Liver (tissue), 9 donors: ENCODE measurements around the gene LTB4R2. TPM values are rescaled to one million over a fixed set of nuclear protein-coding genes. Genes with fewer than 3 reads are reported as not detected.
A peak's percentile ranks its signal among the peaks of the same experiment; 100 is the strongest.

ENCODE experiments used
- DNase-seq: peaks from one replicate; pipeline ENCODE4 v3.0.0-alpha.2; 2017; ENCODE audit warnings: low spot score
- H3K27ac ChIP-seq, 2 donors: one replicate each; pipeline ENCODE4 v1.7.0; 2013; ENCODE audit warnings: inconsistent platforms in 2 of 2, low read length in 2 of 2, control low read depth in 1 of 2, low read depth in 1 of 2, mild to moderate bottlenecking in 1 of 2
- H3K27me3 ChIP-seq, 4 donors: one replicate each; pipeline versions ENCODE4 v1.6.1 to v1.7.0; 2013; ENCODE audit warnings: low read length in 3 of 4, inconsistent platforms in 1 of 4, mild to moderate bottlenecking in 1 of 4, moderate library complexity in 1 of 4; ENCODE audit not compliant: control insufficient read depth in 4 of 4, insufficient read depth in 4 of 4
- H3K36me3 ChIP-seq, 4 donors: one replicate each; pipeline versions ENCODE4 v1.6.1 to v1.7.0; 2013; ENCODE audit warnings: low read length in 3 of 4, mild to moderate bottlenecking in 3 of 4, low read depth in 1 of 4, moderate library complexity in 1 of 4; ENCODE audit not compliant: control insufficient read depth in 4 of 4, insufficient read depth in 3 of 4
- H3K4me1 ChIP-seq, 4 donors: one replicate each; pipeline versions ENCODE4 v1.6.1 to v1.7.0; 2013; ENCODE audit warnings: low read length in 3 of 4, mild to moderate bottlenecking in 3 of 4, moderate library complexity in 1 of 4; ENCODE audit not compliant: control insufficient read depth in 4 of 4, insufficient read depth in 4 of 4
- H3K4me3 ChIP-seq, 3 donors: one replicate each; pipeline versions ENCODE4 v1.6.1 to v1.7.0; 2013; ENCODE audit warnings: low read length in 3 of 3, control low read depth in 1 of 3, low read depth in 1 of 3, mild to moderate bottlenecking in 1 of 3
- H3K9ac ChIP-seq, 2 donors: one replicate each; pipeline ENCODE4 v1.7.0; 2013; ENCODE audit warnings: low read length in 2 of 2, mild to moderate bottlenecking in 2 of 2, moderate library complexity in 2 of 2, control low read depth in 1 of 2, low read depth in 1 of 2
- H3K9me3 ChIP-seq, 4 donors: one replicate each; pipeline versions ENCODE4 v1.6.1 to v1.7.0; 2013; ENCODE audit warnings: low read length in 3 of 4; ENCODE audit not compliant: control insufficient read depth in 4 of 4
- ATF3 ChIP-seq: IDR thresholded peaks from 2 replicates; pipeline ENCODE4 v1.6.1; 2016; ENCODE audit warnings: antibody characterized with exemption
- CTCF ChIP-seq: fragments of 150-350 bp; IDR thresholded peaks from 2 replicates; pipeline ENCODE4 v1.5.1; 2017; ENCODE audit warnings: improper control_type of control experiment, low read depth, low read length; ENCODE audit not compliant: missing input control
- EGR1 ChIP-seq, 2 donors: IDR thresholded peaks; 2 replicates each; pipeline ENCODE4 v1.6.1; 2016 to 2018; ENCODE audit warnings: antibody characterized with exemption in 2 of 2, low read depth in 2 of 2
- FOXA1 ChIP-seq: IDR thresholded peaks from 2 replicates; pipeline ENCODE4 v1.6.1; 2016; ENCODE audit warnings: antibody characterized with exemption
- FOXA2 ChIP-seq: IDR thresholded peaks from 2 replicates; pipeline ENCODE4 v1.6.1; 2016; ENCODE audit warnings: antibody characterized with exemption
- GABPA ChIP-seq, 2 donors: IDR thresholded peaks in 1 of 2; conservative IDR thresholded peaks in 1 of 2; 2 replicates each; pipeline ENCODE4 v1.6.1; 2016; ENCODE audit warnings: antibody characterized with exemption in 2 of 2, mild to moderate bottlenecking in 1 of 2, moderate library complexity in 1 of 2
- HNF4A ChIP-seq, 2 donors: conservative IDR thresholded peaks; 2 replicates each; pipeline ENCODE4 v1.6.1; 2016; ENCODE audit warnings: antibody characterized with exemption in 2 of 2, mild to moderate bottlenecking in 2 of 2
- HNF4G ChIP-seq: IDR thresholded peaks from 2 replicates; pipeline ENCODE4 v1.6.1; 2016; ENCODE audit warnings: antibody characterized with exemption
- JUND ChIP-seq, 2 donors: IDR thresholded peaks; 2 replicates each; pipeline ENCODE4 v1.6.1; 2016; ENCODE audit warnings: antibody characterized with exemption in 2 of 2
- MAX ChIP-seq: IDR thresholded peaks from 2 replicates; pipeline ENCODE4 v1.6.1; 2016; ENCODE audit warnings: antibody characterized with exemption
- NR2F2 ChIP-seq: IDR thresholded peaks from 2 replicates; pipeline ENCODE4 v1.6.1; 2016; ENCODE audit warnings: antibody characterized with exemption
- RAD21 ChIP-seq, 2 donors: IDR thresholded peaks; 2 replicates each; pipeline ENCODE4 v1.6.1; 2016; ENCODE audit warnings: antibody characterized with exemption in 2 of 2, mild to moderate bottlenecking in 2 of 2
- REST ChIP-seq: IDR thresholded peaks from 2 replicates; pipeline ENCODE4 v1.6.1; 2016; ENCODE audit warnings: antibody characterized with exemption, mild to moderate bottlenecking
- RXRA ChIP-seq, 2 donors: IDR thresholded peaks; 2 replicates each; pipeline ENCODE4 v1.6.1; 2017 to 2018; ENCODE audit warnings: antibody characterized with exemption in 2 of 2, mild to moderate bottlenecking in 1 of 2
- SP1 ChIP-seq: IDR thresholded peaks from 2 replicates; pipeline ENCODE4 v1.6.1; 2018; ENCODE audit warnings: antibody characterized with exemption, mild to moderate bottlenecking
- TAF1 ChIP-seq: conservative IDR thresholded peaks from 2 replicates; pipeline ENCODE4 v1.6.1; 2016; ENCODE audit warnings: antibody characterized with exemption, mild to moderate bottlenecking
- YY1 ChIP-seq: IDR thresholded peaks from 2 replicates; pipeline ENCODE4 v1.6.1; 2016; ENCODE audit warnings: antibody characterized with exemption, mild to moderate bottlenecking
- ZBTB33 ChIP-seq: IDR thresholded peaks from 2 replicates; pipeline ENCODE4 v1.6.1; 2016; ENCODE audit warnings: antibody characterized with exemption
- WGBS: extraction: QIAGEN DNeasy Blood & Tissue Kit; methylation state at CpG from one replicate; pipeline ENCODE4 v1.1.7; 2013; 5-methylcytosine and 5-hydroxymethylcytosine counted together
- polyA plus RNA-seq, 2 donors: library from polyadenylated mRNA; stranded (reverse) in 1 of 2; unstranded in 1 of 2; fragments of 200-250 nt in 1 of 2; fragments of >200 nt in 1 of 2; fragmentation: Nextera tagmentation in 1 of 2; extraction: Ambion mirVana in 1 of 2; gene quantifications; one replicate each; pipeline versions ENCODE4 v1.2.1 to v1.2.3, GENCODE V29; 2013 to 2015
- total RNA-seq, 2 donors: library from RNA; depleted of rRNA; stranded (reverse); fragments of >200 nt; gene quantifications; one replicate each; pipeline ENCODE4 v1.2.3, GENCODE V29; 2014
- donor health status: healthy.
- donor health status: healthy.
- donor health status: healthy.
- donor health status: healthy.
- donor health status: healthy.

The LTB4R2 gene
- total and polyA plus RNA-seq, 4 donors = 0.28 to 11.3 (median 1.9) TPM

GRCh38 chr14:24300326-24300980 is 9.5 kb upstream of the LTB4R2 start:
- peaks cover 9 to 46% (median 33%) of the 10 kb centered on the region in 4 donors for H3K36me3 ChIP-seq
- DNase-seq = no peak
- no peaks in the 10 kb centered on the region for H3K27me3 ChIP-seq
- peak overlapping the region; percentile 71 to 80 for H3K9ac ChIP-seq
- no peaks in the 10 kb centered on the region for H3K9me3 ChIP-seq
- H3K4me1 ChIP-seq = peaks cover 12 to 89% (median 77%) of the 10 kb centered on the region in 4 donors
- H3K4me3 ChIP-seq = peak overlapping the region; percentile 72 to 86 (median 83)
- WGBS = 25% methylated on average over 16 of the region's 16 CpGs
- TF ChIP-seq HNF4A (conservative IDR thresholded peaks at IDR 0.05) (no peak), TAF1 (no peak), MAX (no peak), RXRA (IDR thresholded peaks at IDR 0.05) (no peak), NR2F2 (no peak), FOXA2 (no peak), RAD21 (IDR thresholded peaks at IDR 0.05) (no peak), HNF4G (no peak), SP1 (no peak), YY1 (no peak), REST (no peak), CTCF (no peak), ATF3 (no peak), FOXA1 (no peak), JUND (IDR thresholded peaks at IDR 0.05) (no peak), ZBTB33 (no peak), GABPA (IDR thresholded peaks at IDR 0.05 in 1 of 2, conservative IDR thresholded peaks at IDR 0.05 in 1 of 2) (no peak), EGR1 (IDR thresholded peaks at IDR 0.05; ENCODE audit: low read depth in 2 of 2) (no peak)
- H3K27ac ChIP-seq = peak overlapping the region; percentile 90 to 94
